ENCODE results near the gene ASB2.
A peak's percentile ranks its signal among the peaks of the same experiment; 100 is the strongest.

ASB2 gene

DNA sequence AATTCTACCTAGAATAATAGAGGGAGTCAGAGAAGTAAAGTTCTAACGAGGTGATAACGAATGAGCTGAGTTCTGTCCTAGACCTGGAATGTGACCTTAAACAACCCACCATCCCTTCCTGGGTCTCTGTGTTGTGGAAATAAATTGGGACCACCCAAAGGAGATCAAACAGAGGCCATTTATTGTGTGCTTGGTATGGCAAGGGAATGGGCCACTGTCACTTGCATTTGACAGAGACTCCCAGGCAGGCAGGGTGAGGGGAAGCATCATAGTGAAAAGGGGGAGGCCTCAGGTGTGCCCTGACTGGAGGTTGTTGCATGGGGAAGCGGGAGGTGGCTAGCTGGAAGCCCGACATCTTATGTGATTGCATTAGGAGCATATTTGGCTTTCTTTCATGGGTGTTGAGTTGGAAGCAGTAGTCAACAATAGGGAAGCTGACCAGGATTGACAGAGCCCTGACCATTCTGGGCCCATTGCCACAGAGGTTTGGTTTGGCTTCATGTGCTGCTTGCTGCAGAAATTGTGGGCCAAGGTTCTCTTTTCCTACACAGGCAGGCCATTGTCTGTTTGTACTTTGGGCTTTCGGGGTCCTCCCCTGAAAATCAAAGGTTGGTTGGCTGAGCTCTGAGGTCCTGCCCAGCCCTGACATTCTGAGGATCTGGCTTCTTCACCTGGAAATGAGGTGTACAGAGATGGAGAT lies 66.8 kb downstream of the ASB2 start:
- Histone ChIP-seq H3K4me3 (ENCODE audit: low read depth, low read length) (no peak overlapping the region), H3K27me3 (ENCODE audit: insufficient read depth, low read depth, severe bottlenecking) (no peaks in the 10 kb centered on the region), H3K36me3 (no peaks in the 10 kb centered on the region), H3K27ac (peak overlapping the region; percentile 70), H3K9me3 (ENCODE audit: severe bottlenecking) (peaks cover 13% of the 10 kb centered on the region)
- DNase-seq = no peak
- TF ChIP-seq, protein P1, sequence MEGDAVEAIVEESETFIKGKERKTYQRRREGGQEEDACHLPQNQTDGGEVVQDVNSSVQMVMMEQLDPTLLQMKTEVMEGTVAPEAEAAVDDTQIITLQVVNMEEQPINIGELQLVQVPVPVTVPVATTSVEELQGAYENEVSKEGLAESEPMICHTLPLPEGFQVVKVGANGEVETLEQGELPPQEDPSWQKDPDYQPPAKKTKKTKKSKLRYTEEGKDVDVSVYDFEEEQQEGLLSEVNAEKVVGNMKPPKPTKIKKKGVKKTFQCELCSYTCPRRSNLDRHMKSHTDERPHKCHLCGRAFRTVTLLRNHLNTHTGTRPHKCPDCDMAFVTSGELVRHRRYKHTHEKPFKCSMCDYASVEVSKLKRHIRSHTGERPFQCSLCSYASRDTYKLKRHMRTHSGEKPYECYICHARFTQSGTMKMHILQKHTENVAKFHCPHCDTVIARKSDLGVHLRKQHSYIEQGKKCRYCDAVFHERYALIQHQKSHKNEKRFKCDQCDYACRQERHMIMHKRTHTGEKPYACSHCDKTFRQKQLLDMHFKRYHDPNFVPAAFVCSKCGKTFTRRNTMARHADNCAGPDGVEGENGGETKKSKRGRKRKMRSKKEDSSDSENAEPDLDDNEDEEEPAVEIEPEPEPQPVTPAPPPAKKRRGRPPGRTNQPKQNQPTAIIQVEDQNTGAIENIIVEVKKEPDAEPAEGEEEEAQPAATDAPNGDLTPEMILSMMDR (IDR thresholded peaks at IDR 0.05; ENCODE audit: low read depth, low read length) = no peak

- TF ChIP-seq, protein P1 (IDR thresholded peaks at IDR 0.05; ENCODE audit: low read depth, low read length) = peak; percentile 80
- no peaks in the 10 kb centered on the region for H3K27me3 ChIP-seq (ENCODE audit: insufficient read depth, low read depth, severe bottlenecking)
- no peak overlapping the region for H3K4me3 ChIP-seq (ENCODE audit: low read depth, low read length)
- peak; percentile 79 for DNase-seq
- no peaks in the 10 kb centered on the region for H3K36me3 ChIP-seq
- H3K27ac ChIP-seq = peak overlapping the region; percentile 92
- H3K9me3 ChIP-seq (ENCODE audit: severe bottlenecking) = peaks cover 13% of the 10 kb centered on the region
Observed at GRCh38 chr14:93906341-93907329, 69.7 kb downstream of the ASB2 start.

DNA sequence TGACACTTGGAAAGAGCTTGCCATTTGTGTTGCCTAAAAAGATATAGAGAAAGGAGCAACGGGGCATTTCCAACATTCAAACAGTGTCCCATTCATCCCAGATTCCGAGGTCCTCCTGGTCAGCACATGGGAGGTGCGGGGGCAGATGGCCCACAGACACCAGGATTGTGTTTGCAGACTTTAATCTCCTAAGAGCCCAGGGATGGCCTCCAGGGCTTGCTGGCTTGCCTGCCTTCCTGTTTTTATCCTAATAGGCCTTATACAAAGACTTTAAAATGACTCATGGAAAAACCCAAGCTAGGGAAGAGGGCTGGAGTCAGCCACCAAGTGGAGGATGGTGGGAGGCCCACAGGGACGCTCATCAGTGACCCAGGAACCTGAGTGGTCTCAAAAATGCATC lies 70.7 kb downstream of the ASB2 start:
- TF ChIP-seq, protein P1 (IDR thresholded peaks at IDR 0.05; ENCODE audit: low read depth, low read length) = no peak; the same call in 1 of the 2 replicates
- Histone ChIP-seq H3K27ac (peak overlapping the region; percentile 92), H3K27me3 (ENCODE audit: insufficient read depth, low read depth, severe bottlenecking) (no peaks in the 10 kb centered on the region), H3K4me3 (ENCODE audit: low read depth, low read length) (peak overlapping the region; percentile 19), H3K36me3 (no peaks in the 10 kb centered on the region), H3K9me3 (ENCODE audit: severe bottlenecking) (peaks cover 13% of the 10 kb centered on the region)
- DNase-seq = peak; percentile 92

- H3K36me3 ChIP-seq = no peaks in the 10 kb centered on the region
- H3K4me3 ChIP-seq (ENCODE audit: low read depth, low read length) = no peak overlapping the region
- H3K27me3 ChIP-seq (ENCODE audit: insufficient read depth, low read depth, severe bottlenecking) = no peaks in the 10 kb centered on the region
- peak; percentile 75 for DNase-seq
- H3K27ac ChIP-seq = no peak overlapping the region
- TF ChIP-seq, protein P1 (IDR thresholded peaks at IDR 0.05; ENCODE audit: low read depth, low read length) = peak; percentile 88
- peaks cover 9% of the 10 kb centered on the region for H3K9me3 ChIP-seq (ENCODE audit: severe bottlenecking)
Observed at GRCh38 chr14:93903342-93904184, 72.8 kb downstream of the ASB2 start.

DNA sequence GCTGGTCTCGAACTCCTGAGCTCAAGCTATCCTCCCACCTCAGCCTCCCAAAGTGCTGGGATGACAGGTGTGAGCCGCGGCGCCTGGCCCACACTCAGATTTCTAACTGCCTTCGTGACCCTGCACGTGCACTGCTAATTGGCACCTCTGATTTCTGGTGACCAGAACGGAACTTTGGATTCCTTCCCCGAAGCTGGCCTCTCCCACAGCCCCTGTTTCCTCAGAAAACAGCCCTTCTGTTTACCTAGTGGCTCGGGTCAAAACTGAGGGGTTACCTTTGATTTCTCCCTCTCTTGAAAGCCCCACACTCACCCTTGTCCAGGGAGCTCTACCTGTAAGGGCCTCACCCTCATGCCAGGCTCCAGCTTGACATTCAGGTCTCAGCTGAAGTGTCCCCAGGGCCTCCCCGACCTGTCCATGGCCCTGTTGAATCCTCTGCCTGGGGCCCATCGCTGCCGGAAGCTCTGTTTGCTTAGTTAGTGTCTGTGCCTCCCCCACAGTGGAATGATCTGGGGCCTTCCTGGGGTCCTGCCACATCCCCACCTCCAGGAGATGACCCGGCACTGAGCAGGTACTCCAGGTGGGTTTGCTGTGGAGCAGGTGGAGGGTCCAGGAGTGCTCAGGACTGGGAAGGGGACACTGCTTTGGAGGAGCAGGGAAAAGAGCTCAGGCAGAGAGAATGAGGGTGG lies 73.6 kb downstream of the ASB2 start:
- no peak overlapping the region for H3K27ac ChIP-seq
- no peaks in the 10 kb centered on the region for H3K36me3 ChIP-seq
- H3K4me3 ChIP-seq (ENCODE audit: low read depth, low read length) = no peak overlapping the region
- TF ChIP-seq, protein P1 (IDR thresholded peaks at IDR 0.05; ENCODE audit: low read depth, low read length) = no peak
- H3K27me3 ChIP-seq (ENCODE audit: insufficient read depth, low read depth, severe bottlenecking) = no peaks in the 10 kb centered on the region
- H3K9me3 ChIP-seq (ENCODE audit: severe bottlenecking) = peaks cover 1% of the 10 kb centered on the region
- DNase-seq = no peak
